ENCODE results near the gene SMO. TPM values are rescaled to one million over a fixed set of nuclear protein-coding genes. Genes with fewer than 3 reads are reported as not detected.
"Not testable (repeated sequence)": the region's sequence is repeated elsewhere in the genome, so short reads cannot be mapped to it uniquely, and the experiment has no call there.

Gene SMO
- total RNA-seq, 1 experiment from 2014 or later: 0.24 TPM

DNA sequence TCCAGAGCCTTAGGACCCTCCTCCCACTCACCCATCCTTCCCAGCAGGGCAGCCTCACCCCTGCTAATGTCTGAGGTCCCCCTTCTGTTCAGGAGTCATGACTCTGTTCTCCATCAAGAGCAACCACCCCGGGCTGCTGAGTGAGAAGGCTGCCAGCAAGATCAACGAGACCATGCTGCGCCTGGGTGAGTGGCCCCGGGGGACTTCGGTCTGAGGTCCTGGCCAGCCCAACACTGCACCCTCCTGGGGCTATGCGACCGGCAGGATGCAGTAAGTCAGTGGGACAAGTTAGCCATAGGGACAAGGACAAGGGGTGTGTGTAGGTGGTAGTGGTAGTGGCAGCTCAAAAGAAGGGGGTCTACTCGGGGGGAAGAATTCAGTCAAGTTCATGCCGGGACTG is 20.2 kb downstream of the SMO start:
- DNase-seq (ENCODE audit: low read depth): no peak

DNA sequence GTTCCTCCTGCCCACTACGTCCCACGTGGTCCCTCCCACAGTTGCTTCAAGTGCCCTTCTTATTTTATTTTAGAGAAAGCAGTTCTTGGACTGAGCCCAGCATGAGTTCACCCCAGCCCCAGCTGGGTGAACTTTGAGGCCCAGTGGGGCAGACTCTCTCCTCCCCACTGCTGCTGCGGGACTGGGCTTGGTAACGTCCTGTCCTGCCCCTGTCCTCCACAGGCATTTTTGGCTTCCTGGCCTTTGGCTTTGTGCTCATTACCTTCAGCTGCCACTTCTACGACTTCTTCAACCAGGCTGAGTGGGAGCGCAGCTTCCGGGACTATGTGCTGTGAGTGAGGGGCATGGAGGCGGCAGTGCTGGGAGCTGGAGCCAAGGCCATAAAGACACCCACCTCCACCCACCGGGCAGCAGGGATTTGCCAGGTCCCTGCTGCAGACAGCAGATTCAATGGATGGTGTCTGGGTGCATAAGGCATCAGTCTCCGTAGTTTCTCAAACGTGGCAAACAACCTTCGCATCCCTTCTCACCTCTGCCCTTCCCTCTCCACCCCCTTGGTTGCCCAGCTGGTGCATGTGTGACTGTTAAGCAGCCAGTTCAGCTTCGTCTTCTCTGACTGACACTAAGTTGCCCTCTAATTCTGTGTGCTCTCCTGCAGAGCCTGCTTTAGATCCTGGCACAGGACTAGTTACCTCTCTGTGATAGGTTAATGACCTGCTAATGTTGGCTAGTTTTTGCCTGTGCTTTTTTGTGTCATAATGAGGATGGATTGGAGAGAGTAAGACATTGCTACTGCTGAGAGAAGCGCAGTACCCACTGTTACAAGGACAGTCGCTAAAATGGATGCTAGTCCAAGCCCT is 20.9 kb downstream of the SMO start:
- no peak for DNase-seq (ENCODE audit: low read depth)

DNA sequence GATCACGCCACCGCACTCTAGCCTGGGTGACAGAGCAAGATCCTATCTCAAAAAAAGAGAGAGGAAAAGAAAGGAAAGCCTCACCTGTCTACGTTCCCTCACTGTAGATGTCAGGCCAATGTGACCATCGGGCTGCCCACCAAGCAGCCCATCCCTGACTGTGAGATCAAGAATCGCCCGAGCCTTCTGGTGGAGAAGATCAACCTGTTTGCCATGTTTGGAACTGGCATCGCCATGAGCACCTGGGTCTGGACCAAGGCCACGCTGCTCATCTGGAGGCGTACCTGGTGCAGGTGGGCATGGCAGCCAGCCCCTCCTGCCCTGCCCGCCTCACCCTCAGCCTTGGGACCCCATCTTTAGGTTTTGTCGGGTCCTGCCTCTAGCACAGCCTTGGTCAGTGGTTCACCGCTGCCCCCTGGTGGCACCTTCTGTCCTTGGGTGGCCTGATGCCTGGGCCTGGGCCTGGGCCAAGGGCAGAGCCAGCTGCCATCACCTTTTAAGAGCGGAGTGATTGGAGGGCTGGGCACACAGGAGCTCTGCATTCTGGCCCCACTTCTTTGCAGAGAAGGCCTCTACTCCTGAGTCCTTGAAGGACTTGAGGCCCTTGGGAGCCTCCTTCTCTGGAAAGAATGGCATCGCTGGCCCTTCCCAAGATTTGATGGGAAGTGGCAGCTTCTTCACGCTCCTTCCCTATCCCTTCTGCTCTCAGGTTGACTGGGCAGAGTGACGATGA is 22.0 kb downstream of the SMO start:
- peak; percentile 51 for DNase-seq (ENCODE audit: low read depth)

DNA sequence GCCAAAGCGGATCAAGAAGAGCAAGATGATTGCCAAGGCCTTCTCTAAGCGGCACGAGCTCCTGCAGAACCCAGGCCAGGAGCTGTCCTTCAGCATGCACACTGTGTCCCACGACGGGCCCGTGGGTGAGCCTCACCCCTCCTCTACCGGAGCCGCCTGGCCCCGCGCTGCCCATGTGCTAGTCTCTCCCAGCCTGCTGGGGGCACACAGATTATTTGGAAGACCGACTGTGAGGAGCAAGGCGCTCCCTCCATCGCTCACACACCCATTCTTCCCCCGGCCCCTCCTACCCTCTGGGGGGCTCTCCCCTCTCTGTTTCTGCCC is 22.5 kb downstream of the SMO start:
- no peak for DNase-seq (ENCODE audit: low read depth)

DNA sequence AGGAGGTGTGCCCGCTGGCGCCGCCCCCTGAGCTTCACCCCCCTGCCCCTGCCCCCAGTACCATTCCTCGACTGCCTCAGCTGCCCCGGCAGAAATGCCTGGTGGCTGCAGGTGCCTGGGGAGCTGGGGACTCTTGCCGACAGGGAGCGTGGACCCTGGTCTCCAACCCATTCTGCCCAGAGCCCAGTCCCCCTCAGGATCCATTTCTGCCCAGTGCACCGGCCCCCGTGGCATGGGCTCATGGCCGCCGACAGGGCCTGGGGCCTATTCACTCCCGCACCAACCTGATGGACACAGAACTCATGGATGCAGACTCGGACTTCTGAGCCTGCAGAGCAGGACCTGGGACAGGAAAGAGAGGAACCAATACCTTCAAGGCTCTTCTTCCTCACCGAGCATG is 23.7 kb downstream of the SMO start:
- no peak for DNase-seq (ENCODE audit: low read depth)

DNA sequence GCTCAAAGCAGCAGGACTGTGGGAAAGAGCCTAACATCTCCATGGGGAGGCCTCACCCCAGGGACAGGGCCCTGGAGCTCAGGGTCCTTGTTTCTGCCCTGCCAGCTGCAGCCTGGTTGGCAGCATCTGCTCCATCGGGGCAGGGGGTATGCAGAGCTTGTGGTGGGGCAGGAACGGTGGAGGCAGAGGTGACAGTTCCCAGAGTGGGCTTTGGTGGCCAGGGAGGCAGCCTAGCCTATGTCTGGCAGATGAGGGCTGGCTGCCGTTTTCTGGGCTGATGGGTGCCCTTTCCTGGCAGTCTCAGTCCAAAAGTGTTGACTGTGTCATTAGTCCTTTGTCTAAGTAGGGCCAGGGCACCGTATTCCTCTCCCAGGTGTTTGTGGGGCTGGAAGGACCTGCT is 24.2 kb downstream of the SMO start:
- no peak for DNase-seq (ENCODE audit: low read depth)

DNA sequence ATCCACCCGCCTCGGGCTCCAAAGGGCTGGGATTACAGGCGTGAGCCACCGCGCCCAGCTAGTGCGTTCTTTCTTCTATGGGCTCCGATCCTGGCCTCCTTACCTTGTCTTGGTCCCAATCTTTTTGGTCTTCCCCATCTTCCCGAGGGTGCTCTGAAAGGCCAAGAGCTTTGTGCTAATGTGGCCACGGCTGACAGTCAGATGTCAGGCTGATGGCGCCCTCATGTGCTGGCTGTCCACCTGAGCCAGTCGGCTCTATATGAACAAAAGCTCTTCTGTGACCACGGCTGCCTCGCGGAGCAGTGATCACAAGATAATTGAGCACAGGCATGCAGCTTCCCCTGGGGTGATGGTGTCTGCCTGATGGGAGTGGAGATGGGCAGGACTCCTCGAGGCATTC is 25.4 kb downstream of the SMO start:
- peak; percentile 51 for DNase-seq (ENCODE audit: low read depth)

DNA sequence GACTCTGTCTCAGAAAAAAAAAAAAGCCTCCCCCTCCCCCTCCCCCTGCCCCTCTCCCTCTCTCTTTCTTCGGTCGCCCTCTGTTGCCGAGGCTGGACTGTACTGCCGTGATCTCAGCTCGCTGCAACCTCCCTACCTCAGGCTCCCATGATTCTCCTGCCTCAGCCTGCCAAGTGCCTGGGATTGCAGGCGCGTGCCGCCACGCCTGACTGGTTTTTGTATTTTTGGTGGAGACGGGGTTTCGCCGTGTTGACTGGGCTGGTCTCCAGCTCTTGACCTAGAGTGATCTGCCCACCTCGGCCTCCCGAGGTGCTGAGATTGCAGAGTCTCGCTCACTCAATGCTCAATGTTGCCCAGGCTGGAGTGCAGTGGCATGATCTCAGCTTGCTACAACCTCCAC is 27.3 kb downstream of the SMO start:
- DNase-seq (ENCODE audit: low read depth): not testable (repeated sequence)

DNA sequence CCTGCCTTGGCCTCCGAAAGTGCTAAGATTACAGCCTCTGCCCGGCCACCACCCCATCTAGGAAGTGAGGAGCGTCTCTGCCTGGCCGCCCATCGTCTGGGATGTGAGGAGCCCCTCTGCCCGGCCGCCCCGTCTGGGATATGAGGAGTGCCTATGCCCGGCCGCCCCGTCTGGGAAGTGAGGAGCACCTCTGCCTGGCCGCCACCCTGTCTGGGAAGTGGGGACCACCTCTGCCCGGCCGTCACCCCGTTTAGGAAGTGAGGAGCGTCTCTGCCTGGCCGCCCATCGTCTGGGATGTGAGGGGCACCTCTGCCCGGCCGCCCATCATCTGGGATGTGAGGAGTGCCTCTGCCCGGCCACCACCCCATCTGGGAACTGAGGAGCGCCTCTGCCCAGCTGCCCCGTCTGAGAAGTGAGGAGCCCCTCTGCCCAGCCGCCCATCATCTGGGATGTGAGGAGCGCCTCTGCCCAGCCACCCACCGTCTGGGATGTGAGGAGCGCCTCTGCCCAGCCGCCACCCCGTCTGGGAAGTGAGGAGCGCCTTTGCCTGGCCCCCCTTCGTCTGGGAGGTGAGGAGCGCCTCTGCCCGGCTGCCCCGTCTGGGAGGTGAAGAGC is 27.8 kb downstream of the SMO start:
- DNase-seq (ENCODE audit: low read depth): not testable (repeated sequence)

DNA sequence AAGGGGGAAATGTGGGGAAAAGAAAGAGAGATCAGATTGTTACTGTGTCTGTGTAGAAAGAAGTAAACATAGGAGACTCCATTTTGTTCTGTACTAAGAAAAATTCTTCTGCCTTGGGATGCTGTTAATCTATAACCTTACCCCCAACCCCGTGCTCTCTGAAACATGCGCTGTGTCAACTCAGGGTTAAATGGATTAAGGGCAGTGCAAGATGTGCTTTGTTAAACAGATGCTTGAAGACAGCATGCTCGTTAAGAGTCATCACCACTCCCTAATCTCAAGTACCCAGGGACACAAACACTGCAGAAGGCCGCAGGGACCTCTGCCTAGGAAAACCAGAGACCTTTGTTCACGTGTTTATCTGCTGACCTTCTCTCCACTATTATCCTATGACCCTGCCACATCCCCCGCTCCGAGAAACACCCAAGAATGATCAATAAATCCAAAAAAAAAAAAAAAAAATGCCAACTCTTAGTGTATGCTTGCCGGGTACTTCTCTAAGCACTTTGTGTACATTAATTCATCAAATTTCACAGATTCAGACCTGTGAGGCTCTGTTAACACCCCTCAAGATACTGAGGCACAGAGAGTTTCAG is 28.5 kb downstream of the SMO start:
- not testable (repeated sequence) for DNase-seq (ENCODE audit: low read depth)

DNA sequence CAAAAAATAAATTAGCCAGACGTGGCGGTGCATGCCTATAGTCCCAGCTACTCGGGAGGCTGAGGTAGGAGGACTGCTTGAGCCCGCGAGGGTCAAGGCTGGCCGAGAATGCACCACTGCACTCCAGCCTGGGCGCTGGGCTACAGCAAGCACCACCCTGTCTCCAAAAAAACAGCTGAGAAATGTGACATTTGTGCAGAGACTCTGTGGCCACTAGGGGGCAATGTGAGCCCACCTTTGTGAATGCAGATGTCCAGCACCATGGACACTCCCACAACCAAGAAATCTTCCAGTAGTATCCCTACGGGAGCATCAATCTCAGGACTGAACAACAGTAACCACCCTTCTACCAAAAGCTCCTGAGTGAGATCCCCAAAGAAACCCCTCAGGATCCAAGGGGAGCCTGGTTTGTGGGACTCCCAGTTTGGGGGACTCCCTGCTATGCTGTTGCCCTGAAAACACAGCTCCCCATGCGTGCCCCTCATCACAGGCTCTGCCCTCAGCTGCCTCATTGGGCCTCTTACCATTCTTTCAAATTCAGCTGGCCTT is 30.2 kb downstream of the SMO start:
- peak; percentile 80 for DNase-seq (ENCODE audit: low read depth)

DNA sequence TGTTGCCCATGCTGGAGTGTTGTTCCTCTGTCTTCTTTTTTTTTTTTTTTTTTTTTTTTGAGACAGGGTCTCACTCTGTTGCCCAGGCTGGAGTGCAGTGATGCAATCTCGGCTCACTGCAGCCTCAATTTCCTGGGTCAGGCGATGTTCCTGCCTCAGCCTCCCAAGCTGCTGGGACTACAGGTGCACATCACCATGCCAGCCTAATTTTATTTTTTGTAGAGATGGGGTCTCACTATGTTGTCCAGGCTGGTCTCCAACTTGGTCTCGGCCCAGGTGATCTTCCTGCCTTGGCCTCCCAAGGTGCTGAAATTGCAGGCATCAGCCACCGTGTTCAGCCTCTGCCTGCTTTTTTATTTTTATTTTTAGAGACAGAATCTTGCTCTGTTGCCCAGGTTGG is 30.7 kb downstream of the SMO start:
- DNase-seq (ENCODE audit: low read depth): not testable (repeated sequence)

DNA sequence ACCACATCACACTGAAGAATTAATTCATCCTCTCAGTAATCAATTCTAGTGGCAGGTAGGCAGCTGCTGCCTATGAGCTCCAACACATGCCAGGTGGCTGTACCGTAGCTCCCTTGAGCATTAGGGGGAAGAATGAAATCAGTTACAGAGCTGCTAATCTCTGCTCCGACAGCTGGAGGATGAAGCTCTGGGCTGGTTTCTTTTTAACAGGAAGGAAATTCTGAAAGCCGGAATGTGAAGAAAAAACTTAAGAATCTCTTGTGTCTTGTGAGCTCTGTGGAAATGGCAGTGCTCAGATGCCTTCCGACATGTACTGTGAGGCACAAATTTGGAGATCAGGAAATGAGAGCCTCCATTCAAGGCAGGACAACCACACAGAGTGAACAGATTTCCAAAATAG is 33.6 kb downstream of the SMO start:
- DNase-seq (ENCODE audit: low read depth): no peak

DNA sequence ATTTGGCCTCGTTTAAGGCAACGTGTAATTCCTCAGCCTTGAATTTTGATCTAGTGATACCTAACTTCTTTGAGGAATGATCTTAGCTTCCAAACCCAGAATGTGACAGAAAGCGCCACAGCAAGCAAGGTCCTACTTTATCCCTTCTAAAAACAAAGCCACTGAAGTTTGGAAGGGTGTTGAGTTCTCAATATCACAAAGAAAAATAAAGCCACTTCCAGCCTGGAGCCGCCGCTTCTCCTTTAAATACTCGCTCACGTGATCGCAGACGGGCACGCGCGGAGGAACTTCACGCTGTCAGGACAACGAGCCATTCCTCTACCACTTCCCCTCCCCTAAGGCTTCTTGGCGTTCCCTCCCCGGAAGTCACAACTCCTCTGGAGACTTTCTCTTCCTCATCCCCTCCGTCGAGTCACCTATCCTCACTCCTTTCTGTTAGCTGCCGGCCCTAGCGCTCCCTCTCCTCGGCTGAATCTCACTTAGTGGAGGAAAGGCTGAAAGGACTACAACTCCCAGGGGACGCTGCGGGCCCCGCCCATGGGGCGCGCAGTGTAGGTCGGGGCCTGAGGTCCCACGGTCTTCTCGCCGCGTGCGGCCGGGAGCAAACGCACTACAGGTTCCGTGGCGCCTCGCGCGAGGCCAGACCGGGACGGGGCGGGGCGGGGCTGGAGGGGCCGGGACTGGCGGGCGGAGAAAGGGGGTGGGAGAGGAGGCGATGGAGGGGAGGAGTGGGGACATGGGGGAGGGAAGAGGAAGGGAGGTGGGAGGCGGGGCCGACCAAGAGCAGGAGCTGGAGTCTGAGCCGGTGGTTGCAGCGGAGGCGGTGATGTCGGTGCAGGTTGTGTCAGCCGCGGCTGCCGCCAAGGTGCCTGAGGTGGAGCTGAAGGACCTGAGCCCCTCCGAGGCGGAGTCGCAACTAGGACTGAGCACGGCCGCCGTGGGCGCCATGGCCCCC is 36.1 kb downstream of the SMO start, which contains the start of gene AHCYL2:
TSS of gene AHCYL2 (plus strand) at position 780 of the 955 bp plus-strand sequence.
- peak; percentile 96 for DNase-seq (ENCODE audit: low read depth)

DNA sequence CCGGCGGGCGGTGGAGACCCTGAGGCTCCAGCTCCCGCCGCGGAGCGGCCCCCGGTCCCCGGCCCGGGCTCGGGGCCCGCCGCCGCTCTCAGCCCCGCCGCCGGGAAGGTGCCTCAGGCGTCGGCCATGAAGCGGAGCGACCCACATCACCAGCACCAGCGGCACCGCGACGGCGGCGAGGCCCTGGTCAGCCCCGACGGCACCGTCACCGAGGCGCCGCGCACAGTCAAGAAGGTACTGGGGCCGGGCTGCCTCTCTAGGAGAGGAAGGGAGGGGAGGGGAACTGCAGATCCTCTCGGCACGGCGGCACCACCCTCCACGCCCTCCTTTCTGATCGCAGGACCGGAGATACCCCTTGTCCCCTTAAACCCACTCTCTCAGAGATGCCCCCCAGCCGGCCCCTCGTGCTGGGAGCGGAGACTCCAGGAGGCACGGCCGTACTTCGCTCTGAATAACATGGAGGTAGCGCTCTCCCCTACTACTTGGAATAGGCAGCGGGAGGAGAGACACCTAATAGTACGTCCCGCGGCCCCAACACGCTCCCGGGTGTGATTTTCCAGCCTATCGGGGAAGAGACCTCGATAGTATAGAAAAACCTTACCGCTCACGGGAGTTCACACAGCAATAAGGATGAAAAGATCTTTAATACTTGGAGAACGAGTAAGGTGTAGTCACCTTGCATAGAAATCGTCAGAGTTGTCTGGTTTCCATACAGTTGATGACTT is 36.9 kb downstream of the SMO start:
- peak; percentile 37 for DNase-seq (ENCODE audit: low read depth)

DNA sequence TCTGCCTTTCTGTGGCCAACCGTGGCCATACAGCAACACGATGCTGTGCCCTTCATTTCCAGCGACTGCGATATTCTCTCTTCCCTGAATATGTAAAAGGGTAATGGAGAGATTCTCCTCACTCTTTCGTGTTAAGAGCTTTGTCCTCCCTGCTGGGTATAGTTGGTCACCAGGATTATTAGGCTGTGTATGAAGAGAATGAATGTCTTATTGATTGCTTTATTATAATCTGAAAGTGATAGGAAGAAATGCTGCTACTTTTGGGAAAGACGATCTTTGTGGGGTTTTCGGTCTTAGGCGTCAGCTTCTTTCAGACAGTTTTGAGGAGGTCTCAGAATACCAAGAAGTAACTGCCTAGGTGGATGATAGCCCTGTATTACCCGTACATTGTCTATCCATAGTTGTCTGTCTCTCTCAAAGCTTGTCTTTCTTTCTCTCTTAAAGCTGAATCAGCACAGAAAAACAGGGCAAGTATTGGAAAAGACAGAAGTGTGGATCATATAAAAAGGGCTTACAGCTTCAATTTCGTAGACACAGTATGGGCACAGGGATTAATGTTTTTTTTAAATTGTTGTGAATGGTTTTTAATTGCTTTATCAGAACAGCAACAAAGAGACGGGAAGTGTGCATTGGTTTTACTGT is 37.6 kb downstream of the SMO start:
- no peak for DNase-seq (ENCODE audit: low read depth)

DNA sequence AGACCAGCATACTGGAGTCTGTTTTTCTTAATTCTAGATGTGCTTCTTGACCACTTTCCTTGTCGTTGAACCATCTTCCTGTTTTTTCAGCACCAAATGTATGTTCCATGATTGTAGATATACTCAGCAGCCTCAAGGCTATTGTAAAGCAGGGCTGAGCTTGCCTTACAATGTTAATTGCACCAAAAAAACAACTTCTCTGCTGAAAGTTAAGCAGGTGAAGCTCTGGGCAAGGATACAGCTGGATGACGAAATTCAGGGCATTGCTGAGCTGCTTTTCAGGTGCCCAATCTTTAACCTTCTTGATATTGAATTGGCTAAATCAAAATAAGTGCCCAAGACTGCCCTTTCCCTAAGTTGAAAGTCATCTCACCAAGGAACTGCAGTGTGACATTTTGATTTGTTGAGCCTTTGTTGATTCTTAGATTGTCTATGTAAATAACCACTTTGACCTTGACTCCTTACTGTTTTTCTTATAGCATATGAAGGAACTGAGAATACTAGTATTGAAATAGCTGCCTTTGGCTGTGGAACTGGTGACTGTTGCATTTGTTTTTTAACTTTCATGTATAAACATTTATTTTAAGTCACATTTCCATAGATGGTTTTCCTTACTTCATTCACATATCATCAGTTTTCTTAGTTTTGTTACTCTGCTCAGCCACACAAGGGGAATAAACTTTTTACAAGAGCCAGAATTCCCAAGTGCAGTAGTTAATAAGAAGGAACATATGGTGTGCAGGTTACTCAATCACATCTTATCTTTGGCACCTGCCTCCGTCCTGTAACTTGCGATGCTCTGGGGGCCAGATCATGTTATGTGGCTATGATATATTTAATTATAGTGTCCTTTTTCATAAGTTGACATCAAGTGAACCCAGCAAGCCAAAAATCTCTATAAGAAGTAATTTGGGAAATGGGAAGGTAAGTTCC is 39.5 kb downstream of the SMO start:
- DNase-seq (ENCODE audit: low read depth): no peak

DNA sequence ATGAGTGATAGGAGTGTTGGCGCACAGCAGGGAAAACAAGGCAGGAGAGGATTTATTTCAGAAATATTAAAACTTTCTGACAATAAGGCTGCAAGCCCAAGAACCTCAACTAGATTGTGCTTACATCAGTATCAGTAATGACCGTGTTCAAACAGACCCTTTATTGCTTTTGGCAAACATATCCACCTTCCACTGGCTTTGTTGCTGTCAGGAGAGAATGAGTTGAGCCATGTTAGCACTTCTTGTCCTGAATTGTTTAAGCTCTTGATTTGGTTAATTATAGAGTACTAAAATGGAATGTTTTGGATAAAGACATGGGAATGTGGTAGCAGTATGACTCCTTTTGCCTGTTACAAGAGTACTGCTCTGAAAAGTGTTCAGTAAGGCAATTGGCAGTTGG is 40.2 kb downstream of the SMO start:
- DNase-seq (ENCODE audit: low read depth): no peak

DNA sequence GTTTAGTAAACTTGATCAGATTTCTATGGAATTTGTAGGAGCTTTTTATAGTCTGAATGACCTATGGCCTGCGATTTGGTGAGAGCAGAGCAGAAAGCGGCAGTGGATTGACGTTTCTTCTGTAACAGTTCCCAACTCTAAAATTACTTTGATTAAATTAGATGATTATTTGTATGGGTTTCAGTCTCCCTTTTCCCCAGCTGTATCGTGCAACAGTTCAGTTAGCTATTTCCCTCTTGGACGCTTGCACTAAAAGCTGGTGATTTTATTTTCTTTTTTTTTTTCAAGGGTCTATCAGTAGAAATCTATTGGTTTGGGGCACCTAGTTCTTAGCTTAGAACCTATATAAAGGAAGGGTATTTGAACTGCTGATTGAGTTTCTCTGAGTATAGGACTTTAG is 43.2 kb downstream of the SMO start:
- DNase-seq (ENCODE audit: low read depth): no peak

Measured in RPMI7951 (cell line).